GM18858 (cell line): ENCODE measurements around the gene MRI1.
"Not testable (repeated sequence)": the region's sequence is repeated elsewhere in the genome, so short reads cannot be mapped to it uniquely, and the experiment has no call there.

Experiments
- ATAC-seq: cut with Tn5 transposase; IDR thresholded peaks from one replicate; pipeline ENCODE4 v1.9.1; 2021; ENCODE audit not compliant: unreplicated experiment

MRI1 gene

DNA sequence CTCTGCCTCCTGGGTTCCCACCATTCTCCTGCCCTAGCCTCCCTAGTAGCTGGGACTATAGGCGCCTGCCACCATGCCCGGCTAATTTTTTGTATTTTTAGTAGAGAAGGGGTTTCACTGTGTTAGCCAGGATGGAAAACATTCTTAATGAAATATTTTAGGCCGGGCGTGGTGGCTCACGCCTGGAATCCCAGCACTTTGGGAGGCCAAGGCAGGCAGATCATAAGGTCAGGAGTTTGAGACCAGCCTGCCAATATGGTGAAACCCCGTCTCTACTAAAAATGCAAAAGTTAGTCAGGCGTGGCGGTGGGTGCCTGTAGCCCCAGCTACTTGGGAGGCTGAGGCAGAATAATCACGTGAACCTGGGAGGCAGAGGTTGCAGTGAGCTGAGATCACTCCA lies 29.0 kb downstream of the MRI1 start:
- not testable (repeated sequence) for ATAC-seq

DNA sequence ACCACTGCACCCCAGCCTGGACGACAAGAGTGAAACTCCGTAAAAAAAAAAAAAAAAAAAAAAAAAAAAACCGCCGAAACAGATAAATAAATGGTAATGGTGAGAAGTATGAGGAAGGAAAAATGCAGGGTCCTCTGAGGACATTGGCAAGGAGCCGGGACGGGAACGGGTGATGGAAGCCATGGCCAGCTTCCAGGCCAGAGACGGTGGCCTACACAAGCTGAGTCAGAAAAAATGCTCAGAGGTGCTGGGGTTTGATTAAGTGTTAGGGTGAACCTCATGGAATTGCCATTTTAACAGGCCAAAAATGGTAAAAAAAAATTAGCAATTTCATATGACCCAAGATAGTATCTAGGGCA lies 30.1 kb downstream of the MRI1 start:
- no peak for ATAC-seq

DNA sequence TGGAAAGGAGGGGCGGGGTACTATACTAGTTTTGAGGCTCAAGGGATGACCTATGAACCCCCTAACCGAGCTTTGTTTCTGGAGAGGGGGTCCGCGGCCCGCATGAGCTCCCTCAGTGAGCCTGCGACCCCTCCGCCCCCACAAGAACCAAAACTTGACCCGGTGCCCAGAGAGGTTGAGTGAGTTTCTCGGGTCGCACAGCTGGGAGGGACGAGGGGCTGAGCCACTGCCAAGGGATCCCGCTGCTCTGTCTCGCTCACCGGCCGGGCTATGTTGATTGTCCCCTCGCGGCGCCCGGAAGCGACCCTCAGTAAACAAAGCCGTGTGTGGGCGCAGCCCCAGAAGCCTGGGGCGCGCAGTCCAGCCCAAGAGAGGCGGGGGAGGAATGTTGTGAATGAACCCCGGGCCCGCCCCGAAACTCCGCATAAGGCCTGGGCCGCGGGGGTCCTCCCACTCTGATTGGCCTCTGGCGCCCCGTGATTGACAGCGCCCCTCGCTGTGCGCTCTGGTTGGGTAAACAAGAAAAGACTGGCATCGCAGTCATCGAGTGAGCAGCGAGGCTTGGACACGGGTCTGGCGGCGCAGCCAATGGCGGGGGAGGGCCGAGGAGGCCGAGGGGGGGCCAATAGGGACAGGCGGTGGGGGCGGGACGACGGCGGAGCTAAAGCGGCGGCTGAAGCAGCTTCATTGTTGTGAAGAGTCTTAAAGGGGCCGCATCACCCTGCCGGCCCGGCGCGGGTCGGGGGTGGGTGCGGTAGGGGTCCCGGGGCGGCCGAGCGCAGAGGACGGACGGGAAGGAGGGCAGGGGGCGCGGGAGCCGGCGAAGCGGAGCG lies 30.7 kb downstream of the MRI1 start, which contains the start of gene ZSWIM4:
Gene ZSWIM4 (plus strand): TSS at position 687 of the 833 bp plus-strand sequence. CDS start 206 bp downstream, outside the sequence.
- peak; percentile 81 for ATAC-seq

DNA sequence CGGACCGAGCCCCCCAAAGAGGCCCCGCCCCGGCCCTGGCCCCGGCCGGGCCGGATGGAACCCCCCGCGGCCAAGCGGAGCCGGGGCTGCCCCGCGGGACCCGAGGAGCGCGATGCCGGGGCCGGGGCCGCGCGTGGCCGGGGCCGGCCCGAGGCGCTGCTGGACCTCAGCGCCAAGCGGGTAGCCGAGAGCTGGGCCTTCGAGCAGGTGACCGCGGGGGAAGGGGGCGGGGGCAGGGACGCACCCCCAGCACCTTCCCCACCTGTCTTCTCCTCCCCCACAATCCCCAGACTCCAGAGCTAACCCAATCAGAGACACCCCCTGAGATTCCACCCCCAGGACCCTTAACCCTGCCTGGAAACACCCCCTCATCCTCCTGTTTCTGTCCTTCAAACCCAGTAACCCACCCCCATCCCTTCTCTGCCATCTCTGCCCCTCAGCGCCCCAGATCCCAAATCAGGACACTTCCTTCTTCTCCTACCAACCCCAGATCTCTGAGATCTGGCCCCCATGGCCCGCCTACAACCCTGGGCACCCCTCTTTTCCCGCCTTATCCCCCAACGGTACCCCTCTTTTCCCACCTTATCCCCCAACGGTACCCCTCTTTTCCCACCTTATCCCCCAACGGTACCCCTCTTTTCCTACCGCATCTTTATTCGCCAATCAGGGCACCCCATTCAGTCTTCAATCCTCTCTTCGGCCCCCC lies 31.4 kb downstream of the MRI1 start:
- peak; percentile 16 for ATAC-seq

DNA sequence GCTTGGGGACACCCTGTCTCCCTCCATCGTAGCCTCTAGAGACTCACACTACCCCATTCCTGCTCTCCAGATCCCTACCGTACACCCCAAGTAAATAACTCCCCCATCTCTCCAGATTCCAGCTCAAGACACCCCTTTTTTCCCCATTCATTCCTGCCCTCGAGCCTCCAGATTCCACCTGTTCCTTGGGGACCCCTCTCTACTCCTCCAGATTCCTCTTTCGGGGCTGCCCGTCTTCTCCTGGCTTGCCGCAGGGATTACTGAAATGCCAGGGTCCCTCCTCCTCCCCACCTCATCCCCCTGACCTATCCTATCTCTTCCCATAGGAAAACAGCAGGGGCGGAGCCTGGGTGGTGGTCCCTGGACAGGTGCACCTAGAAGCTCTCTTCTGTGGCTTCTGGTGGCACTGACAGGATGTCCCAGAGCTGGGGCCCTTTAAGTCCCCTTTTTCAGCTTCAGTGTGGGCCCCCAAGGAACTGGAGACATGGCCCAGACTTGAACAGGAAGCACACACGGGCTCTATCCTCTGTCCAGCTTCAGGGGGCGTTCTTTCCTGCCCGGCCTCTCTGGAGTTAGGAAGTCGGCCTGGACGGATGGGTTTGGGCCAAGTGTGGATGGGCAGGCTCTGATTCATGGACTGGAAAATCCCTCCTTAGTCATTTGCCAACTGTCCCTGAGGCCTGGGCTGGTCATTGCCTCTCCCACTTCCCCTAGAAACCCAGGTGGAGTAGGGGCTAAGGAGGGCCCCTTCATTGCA lies 32.2 kb downstream of the MRI1 start:
- ATAC-seq: no peak

DNA sequence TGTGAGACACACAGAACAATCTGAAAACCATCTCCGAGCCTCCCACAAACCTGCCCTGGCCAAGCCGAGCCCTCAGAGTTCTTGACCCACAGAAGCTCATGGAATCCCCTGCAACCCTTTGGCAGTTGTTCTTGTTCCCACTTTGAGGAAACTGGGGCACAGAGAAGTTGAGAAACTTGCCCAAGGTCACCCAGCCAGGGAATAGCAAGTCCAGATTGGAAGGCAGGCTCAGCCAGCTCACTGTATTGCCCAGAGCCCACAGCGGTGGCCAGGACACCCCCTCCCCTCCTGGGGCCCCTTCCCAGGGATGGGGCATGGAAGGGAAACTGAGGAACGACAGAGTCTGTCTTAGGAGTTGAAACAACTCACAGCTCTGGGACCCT lies 32.7 kb downstream of the MRI1 start:
- no peak for ATAC-seq

DNA sequence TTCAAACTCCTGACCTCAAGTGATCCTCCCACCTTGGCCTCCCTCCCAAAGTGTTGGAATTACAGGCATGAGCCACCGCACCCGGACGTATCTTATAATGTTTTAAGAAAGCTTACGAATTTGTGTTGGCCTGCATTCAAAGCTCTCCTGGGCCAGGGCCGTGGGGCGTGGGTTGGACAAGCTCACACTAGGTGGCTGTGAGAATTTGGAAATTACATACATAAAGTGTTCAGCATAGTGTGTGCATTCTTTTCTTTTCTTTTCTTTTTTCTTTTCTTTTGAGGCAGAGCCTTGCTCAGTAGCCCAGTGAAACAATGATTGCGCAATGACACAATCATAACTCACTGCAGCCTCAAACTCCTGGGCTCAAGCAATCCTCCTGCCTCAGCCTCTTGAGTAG lies 33.5 kb downstream of the MRI1 start:
- no peak for ATAC-seq

DNA sequence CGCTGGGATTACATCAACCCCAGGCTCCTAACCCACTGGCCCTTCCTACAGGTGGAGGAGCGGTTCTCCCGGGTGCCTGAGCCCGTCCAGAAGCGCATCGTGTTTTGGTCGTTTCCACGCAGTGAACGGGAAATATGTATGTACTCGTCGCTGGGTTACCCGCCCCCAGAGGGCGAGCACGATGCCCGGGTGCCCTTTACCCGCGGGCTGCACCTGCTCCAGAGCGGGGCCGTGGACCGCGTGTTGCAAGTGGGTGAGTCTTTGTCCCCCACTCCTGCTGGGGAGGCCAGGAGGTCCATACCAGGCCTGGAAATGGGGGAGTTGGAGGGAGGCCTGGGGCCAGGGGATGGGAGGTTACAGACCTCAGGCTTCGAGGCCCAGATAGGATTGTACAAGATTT lies 35.3 kb downstream of the MRI1 start:
- no peak for ATAC-seq

DNA sequence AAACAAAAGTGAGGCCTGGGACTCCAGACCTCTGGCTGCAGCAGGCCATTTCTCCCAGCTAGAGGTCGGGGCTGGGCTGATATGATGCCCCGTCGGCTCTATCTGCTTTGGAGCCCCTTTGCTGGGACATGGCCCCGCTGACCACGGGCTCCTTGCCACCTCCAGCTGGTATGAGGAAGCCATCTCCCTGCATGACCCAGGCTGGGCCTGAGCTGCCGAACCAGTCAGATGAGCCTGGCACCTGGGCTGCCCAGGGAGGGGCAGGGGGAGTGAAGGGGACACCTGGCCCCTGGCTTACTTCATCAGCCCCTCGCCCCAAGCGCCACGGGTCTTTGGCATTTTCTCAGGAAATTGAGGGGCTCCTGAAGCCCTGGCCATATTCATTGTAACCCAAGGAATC lies 38.7 kb downstream of the MRI1 start:
- ATAC-seq: no peak

DNA sequence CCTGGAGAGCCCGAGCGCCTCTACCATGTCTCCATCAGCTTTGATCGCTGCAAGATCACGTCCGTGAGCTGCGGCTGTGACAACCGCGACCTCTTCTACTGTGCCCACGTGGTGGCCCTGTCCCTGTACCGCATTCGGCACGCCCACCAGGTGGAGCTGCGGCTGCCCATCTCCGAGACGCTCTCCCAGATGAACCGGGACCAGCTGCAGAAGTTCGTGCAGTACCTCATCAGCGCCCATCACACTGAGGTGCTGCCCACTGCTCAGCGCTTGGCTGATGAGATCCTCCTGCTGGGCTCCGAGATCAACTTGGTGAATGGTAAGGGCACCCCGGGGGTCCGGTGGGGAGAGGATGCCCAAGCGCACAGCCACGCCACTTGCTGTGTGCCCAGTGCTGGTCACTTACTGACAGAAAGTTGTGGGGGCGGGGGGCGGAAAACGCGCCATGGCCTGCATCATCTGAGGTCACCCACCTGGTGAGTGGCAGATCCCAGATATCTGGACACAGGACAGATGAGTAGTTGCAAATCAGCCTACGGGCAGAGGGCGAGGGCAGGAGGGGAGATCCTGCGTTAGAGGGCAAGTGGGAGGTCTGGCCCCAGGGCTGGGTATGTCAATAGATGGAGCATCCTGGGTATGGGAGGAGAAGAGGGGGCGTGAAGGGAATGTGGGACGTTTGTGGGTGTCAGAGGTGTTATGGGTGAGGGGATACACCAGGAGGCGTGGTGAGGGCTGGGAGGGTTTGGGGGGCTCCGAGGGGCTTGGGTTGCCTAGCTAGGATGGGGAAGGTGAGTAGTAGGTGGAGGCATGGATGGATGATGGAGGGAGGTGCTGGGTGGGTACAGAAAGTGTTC lies 40.7 kb downstream of the MRI1 start:
- no peak for ATAC-seq

DNA sequence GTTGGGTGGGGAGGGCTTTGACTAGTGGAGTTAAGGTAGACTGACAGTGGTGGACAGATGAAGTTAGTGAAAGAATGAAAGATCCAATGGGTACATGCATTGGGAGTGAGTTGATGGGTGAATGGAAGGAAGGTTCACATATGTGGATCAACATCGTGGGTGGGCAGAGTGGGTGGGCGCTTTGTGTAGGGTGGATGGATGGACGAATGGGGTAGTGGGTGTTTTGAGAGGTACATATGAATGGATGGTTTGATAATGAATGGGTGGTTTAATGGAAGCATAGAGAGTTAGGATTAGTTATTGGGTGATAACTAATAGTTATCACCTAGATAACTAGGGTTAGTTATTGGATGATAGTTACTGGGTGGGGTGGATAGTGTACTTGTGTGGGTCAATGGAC lies 42.4 kb downstream of the MRI1 start:
- no peak for ATAC-seq

DNA sequence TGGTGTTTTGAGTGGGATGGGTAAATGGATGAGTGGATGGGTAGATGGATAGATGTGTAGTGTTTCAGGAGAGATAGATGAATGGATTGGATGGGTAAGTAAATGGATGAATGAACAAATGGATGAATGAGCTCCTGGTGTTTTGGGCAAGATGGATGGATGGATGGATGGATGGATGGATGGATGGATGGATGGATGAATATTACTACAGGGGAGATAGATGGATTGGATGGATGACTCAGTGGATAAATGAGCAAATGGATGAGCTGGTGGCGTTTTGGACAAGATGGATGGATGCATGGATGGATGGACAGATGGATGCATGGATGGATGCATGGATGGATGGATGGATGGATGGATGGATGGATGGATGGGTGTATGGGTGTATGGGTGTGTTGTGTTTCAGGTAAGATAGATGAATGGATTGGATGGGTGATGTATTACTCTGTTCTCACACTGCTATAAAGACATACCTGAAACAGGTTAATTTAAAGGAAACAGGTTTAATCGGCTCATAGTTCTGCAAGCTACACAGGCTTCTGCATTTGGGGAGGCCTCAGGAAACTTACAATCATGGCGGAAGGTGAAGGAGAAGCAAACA lies 43.2 kb downstream of the MRI1 start:
- ATAC-seq: no peak

DNA sequence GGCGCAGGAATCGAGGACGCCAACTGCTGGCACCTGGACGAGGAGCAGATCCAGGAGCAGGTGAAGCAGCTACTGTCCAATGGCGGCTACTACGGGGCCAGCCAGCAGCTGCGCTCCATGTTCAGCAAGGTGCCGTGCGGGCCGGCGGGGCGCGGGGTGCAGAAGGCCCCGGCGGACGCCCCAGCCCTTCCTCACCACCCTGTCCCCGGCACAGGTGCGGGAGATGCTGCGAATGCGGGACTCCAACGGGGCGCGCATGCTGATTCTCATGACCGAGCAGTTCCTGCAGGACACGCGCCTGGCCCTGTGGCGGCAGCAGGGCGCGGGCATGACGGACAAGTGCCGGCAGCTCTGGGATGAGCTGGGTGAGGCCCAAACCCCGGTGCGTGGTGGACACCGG lies 44.5 kb downstream of the MRI1 start:
- ATAC-seq: no peak

DNA sequence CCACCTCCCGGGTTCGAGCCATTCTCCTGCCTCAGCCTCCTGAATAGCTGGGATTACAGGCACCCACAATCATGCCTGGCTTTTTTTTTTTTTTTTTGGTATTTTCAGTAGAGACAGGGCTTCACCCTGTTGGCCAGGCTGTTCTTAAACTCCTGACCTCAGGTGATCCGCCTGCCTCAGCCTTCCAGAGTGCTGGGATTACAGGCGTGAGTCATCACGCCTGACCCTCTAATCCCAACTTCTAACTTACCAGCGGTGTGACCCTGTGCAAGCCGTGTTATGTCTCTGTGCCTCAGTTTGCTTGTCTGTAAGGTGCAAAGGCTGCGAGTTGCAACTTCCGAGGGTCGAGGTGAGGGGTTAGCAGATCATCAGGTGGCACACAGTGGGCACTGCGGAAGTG lies 48.2 kb downstream of the MRI1 start:
- ATAC-seq: no peak

DNA sequence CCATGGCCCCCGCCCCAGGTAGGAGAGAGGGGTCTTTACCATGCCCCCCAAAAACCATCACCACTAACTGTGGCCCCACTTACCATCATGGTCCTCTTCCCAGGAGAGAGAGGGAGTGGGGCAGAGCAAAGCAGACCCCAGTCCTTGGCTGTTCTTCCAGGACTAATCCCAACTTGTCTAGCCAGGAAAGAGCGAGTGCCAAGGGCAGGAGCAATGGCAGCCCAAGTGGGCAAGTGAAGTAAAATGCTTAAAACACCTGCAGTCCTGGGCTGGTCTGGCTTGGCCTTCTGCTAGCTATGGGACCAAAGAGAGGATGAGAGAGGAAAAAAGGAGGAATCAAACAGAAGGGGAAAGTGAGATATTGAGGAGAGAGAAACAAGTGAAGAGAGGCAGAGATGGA lies 48.8 kb downstream of the MRI1 start:
- no peak for ATAC-seq

DNA sequence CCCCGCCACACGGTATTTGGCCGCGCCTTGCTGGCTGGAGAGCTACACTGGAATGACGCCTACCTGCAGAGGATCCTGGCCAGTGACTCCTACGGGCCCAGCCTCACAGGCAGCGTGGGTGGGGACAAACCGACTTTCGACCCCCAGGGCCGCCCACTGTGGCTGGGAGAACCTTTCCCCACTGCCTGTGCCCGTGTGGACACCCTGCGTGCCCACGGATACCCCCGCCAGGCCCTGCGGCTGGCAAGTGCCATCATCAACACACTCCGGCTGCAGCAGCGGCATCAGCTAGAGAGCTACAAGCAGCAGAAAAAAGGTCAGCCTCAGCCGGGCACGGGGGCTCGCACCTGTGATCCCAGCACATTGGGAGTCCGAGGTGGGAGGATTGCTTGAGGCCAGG lies 50.2 kb downstream of the MRI1 start:
- no peak for ATAC-seq

DNA sequence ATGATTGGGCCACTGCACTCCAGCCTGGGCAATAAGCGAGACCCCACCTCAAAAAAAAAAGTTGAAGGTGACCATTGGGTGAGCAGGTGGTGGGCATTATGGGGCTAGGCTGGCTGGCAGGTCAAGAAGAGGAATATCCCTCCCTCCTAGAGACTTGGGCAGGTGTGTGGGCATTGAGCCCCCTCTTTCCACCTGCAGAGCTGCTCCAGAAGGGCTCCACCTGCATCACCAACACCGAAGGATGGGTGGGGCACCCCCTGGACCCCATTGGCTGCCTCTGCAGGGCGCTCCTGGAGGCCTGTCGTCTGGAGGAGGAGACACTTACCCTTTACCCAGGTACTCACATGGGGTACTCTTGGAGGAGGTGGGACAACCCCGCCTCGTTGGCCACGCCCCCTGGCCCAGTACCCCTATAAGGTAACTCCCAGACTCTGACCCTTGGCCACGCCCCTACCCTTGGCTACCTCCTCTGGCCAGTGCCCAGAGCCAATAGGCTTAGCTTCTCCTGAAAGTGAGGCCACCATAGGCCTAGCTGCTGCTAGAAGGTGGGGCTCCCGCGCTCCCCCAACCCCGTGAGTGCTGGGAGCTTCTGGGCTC lies 52.8 kb downstream of the MRI1 start:
- no peak for ATAC-seq

DNA sequence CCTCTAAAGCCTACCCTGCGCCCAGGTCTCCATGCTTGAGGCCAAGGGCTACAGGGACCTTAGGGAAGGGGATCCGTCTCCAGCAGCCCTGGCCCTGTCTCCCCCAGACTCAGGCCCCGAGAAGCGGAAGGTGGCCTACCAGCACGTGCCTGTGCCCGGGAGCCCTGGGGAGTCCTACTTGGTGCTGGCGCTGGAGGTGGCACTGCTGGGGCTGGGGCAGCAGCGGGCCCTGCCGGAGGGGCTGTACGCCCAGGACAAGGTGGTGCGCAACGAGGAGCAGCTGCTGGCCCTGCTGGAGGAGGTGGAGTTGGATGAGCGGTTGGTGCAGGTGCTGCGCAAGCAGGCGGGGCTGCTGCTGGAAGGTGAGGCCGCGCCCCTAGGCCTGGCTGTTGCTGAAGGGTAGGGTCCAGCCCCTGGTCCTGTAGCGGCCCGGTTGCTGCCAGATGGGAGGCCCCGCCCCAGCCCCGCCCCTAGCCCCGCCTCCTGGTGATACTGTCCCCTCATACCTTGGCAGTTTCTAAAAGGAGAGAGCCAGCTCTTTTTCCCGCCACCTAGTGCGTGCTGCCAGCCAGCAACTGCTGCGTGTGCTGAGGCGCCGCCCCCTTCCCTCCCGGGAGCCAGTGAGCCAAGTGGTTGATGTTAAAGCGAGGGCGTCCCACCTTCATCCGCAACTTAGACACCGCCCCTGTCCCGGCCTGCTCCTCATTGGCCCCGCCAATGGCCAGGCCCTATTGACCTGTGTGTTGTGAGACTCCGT lies 53.5 kb downstream of the MRI1 start:
- ATAC-seq: no peak

DNA sequence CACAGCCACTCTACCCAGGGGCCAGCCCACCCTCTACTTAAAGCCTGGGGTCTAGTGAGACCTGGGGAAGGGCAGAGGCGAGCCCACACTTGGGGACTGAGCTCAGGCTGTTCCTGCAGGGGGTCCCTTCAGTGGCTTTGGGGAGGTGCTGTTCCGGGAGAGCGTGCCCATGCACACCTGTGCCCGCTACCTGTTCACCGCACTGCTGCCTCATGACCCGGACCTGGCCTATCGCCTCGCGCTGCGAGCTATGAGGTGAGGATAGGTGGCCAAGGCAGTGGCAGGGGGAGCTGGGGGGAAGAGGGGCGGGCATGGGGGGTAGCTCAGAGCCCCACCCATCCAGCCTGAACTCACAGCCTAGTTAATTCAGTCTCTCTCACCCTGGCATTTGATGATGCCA lies 54.9 kb downstream of the MRI1 start:
- ATAC-seq: no peak
